ENCODE results near the gene C22orf31.
"Not testable (repeated sequence)": the region's sequence is repeated elsewhere in the genome, so short reads cannot be mapped to it uniquely, and the experiment has no call there.

C22orf31 gene

GRCh38 chr22:29061773-29062172 lies at the start of gene C22orf31:
Gene C22orf31, minus strand, starts transcription at chr22:29061831. Its CDS starts 39 bp downstream, at chr22:29061792.
- no peak for DNase-seq

- DNase-seq: no peak
Measured at GRCh38 chr22:29110946-29111345, 49.3 kb upstream of the C22orf31 start.

- no peak for DNase-seq
Measured at GRCh38 chr22:29109822-29110221, 48.2 kb upstream of the C22orf31 start.

- DNase-seq: no peak
Measured at GRCh38 chr22:29108137-29108536, 46.5 kb upstream of the C22orf31 start.

GRCh38 chr22:29106839-29107238 lies 45.2 kb upstream of the C22orf31 start:
- no peak for DNase-seq

GRCh38 chr22:29105468-29105867 lies 43.8 kb upstream of the C22orf31 start:
- no peak for DNase-seq

- no peak for DNase-seq
Measured at GRCh38 chr22:29103121-29103520, 41.5 kb upstream of the C22orf31 start.

GRCh38 chr22:29102300-29102699 lies 40.7 kb upstream of the C22orf31 start:
- no peak for DNase-seq

GRCh38 chr22:29098296-29098695 lies 36.7 kb upstream of the C22orf31 start:
- no peak for DNase-seq

GRCh38 chr22:29096736-29097669 lies 35.4 kb upstream of the C22orf31 start:
- no peak for DNase-seq

GRCh38 chr22:29095459-29095858 lies 33.8 kb upstream of the C22orf31 start:
- no peak for DNase-seq

- DNase-seq: no peak
Measured at GRCh38 chr22:29093501-29094300, 32.1 kb upstream of the C22orf31 start.

GRCh38 chr22:29093030-29093429 lies 31.4 kb upstream of the C22orf31 start:
- DNase-seq: no peak

GRCh38 chr22:29092243-29092642 lies 30.6 kb upstream of the C22orf31 start:
- DNase-seq: no peak

GRCh38 chr22:29090039-29090438 lies 28.4 kb upstream of the C22orf31 start:
- DNase-seq: no peak

- no peak for DNase-seq
Measured at GRCh38 chr22:29089507-29089906, 27.9 kb upstream of the C22orf31 start.

- DNase-seq: no peak
Measured at GRCh38 chr22:29088809-29089208, 27.2 kb upstream of the C22orf31 start.

- DNase-seq: no peak
Measured at GRCh38 chr22:29087012-29087411, 25.4 kb upstream of the C22orf31 start.

GRCh38 chr22:29083933-29084591 lies 22.4 kb upstream of the C22orf31 start:
- DNase-seq: no peak

- not testable (repeated sequence) for DNase-seq
Measured at GRCh38 chr22:29083576-29083932, 21.9 kb upstream of the C22orf31 start.

- DNase-seq: no peak
Measured at GRCh38 chr22:29082826-29083545, 21.4 kb upstream of the C22orf31 start.

GRCh38 chr22:29081517-29082236 lies 20.0 kb upstream of the C22orf31 start:
- no peak for DNase-seq

Measured in stimulated activated naive CD4-positive, alpha-beta T cell treated with Interleukin-2 at 50 U/mL for 16 hours (primary cell).